K562 (cell line): ENCODE measurements around the gene SMOC2. TPM values are rescaled to one million over a fixed set of nuclear protein-coding genes. Genes with fewer than 3 reads are reported as not detected.

ENCODE experiments used
- CEBPZ ChIP-seq: fragments of 150-350 bp; IDR thresholded peaks from 2 replicates; pipeline ENCODE4 v1.6.1; 2014; ENCODE audit warnings: low read depth, mild to moderate bottlenecking, low read length, borderline replicate concordance
- NCOA2 ChIP-seq, 2 experiments: fragments of 450-650 bp; IDR thresholded peaks; 2 replicates each; pipeline ENCODE4 v1.6.1; 2018; ENCODE audit warnings: mild to moderate bottlenecking in 2 of 2, moderate library complexity in 1 of 2; ENCODE audit not compliant: partially characterized antibody in 2 of 2
- RNF219 ChIP-seq: fragments of 250-450 bp; sonication (Bioruptor Pico); IDR thresholded peaks from 2 replicates; pipeline ENCODE4 v1.5.0; 2022; ENCODE audit warnings: mild to moderate bottlenecking
- polyA plus RNA-seq, 8 experiments: library from polyadenylated mRNA; depleted of rRNA in 4 of 8; stranded (reverse) in 5 of 8; unstranded in 3 of 8; fragments of >200 nt; fragmentation: Nextera tagmentation in 2 of 8; fragmentation: Illumina TruSeq in 1 of 8; extraction: Ambion mirVana in 2 of 8; extraction: Trizol in 1 of 8; gene quantifications; 2 replicates each; pipeline versions ENCODE4 v1.2.1 to v1.2.3, GENCODE V29; 2011 to 2014; ENCODE audit warnings: inconsistent platforms in 1 of 8, missing spikeins in 1 of 8
- total RNA-seq, 7 experiments: library from RNA; depleted of rRNA in 6 of 7; stranded (reverse); fragments of >200 nt in 6 of 7; fragmentation: Illumina TruSeq in 2 of 7; extraction: Trizol in 2 of 7; gene quantifications; 2 replicates each; pipeline versions ENCODE4 v1.2.1 to v1.2.3, GENCODE V29; 2011 to 2021; ENCODE audit warnings: low replicate concordance in 1 of 7

Gene SMOC2
- total and polyA plus RNA-seq, 9 of the 15 experiments (the other 6 are each of a cell fraction or from before 2014, with no cell fraction given): 0.45 to 2.3 (median 1.1) TPM

- TF ChIP-seq CEBPZ (no peak), NCOA2 (IDR thresholded peaks at IDR 0.05; ENCODE audit: partially characterized antibody in 2 of 2) (no peak), RNF219 (CRISPR knock-in tag) (no peak)
Measured at GRCh38 chr6:168497381-168497780, 56.4 kb downstream of the SMOC2 start (continued).
